ENCODE measurements around the gene POLR2F. TPM values are rescaled to one million over a fixed set of nuclear protein-coding genes. Genes with fewer than 3 reads are reported as not detected.

Gene POLR2F
- total RNA-seq, 4 donors from 2014 or later: 19.7 to 88.9 (median 55.2) TPM

DNA sequence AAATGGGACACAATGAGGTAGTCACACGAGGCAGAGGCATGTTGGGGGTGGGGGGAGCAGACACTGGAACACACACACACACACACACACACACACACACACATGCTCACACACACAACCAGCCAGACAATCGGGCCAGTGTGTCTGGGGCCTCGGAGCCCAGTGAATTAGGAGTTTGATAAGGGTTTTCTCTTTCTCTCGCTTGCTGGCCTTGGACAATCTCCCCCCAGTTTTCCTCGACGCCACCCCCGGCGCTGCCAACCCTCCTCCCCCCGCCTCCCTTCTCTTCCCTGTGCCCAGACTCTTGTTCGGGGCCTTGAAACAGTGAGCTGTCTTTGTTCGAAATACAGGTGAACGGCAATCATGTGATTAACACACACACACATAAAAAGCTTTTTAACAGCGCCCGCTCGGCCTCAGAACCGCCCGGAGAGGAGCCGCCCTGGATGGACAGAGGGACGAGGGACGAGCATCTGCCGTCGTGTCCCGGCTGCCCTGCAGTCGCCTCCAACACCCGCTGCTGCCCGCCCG, 32.3 kb downstream of the POLR2F start:
- no peak overlapping the region for H3K4me3 ChIP-seq (replicated peaks in 1 of 3)
- H3K27me3 ChIP-seq: no peaks in the 10 kb centered on the region
- TF ChIP-seq, protein P1, sequence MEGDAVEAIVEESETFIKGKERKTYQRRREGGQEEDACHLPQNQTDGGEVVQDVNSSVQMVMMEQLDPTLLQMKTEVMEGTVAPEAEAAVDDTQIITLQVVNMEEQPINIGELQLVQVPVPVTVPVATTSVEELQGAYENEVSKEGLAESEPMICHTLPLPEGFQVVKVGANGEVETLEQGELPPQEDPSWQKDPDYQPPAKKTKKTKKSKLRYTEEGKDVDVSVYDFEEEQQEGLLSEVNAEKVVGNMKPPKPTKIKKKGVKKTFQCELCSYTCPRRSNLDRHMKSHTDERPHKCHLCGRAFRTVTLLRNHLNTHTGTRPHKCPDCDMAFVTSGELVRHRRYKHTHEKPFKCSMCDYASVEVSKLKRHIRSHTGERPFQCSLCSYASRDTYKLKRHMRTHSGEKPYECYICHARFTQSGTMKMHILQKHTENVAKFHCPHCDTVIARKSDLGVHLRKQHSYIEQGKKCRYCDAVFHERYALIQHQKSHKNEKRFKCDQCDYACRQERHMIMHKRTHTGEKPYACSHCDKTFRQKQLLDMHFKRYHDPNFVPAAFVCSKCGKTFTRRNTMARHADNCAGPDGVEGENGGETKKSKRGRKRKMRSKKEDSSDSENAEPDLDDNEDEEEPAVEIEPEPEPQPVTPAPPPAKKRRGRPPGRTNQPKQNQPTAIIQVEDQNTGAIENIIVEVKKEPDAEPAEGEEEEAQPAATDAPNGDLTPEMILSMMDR (IDR thresholded peaks at IDR 0.05): no peak
- no peak for TF ChIP-seq POLR2A (IDR thresholded peaks at IDR 0.05)
- intact Hi-C loops (cut with DNase I): no loop called here
- no peak for DNase-seq
- no peaks in the 10 kb centered on the region for H3K9me3 ChIP-seq
- H3K27ac ChIP-seq: no peak overlapping the region
- H3K4me1 ChIP-seq: no peaks in the 10 kb centered on the region
- WGBS, 2 donors: 88 to 94% methylated on average over 26 to 27 of the region's 27 CpGs
- no peaks in the 10 kb centered on the region for H3K36me3 ChIP-seq

DNA sequence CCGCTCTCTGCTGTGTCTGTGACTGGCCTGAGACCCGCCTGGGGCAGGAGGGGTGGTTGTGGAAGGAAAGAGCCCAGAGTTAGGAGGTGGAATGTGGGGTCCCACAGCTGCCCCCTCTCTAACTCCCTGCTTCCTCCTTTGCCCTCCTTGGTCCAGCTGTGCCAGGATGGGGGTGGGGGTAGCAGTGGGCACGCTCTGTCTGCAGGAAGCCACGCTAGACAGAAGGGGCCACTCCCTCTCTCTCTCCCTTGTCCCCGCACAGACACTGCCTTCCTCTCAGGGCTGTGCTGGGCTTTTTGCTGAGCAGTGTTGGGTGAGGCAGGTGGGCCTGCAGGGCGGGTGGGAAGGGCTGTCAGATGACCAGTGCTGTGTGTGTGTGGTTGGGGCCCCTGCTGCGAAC, 32.9 kb downstream of the POLR2F start:
- no peak overlapping the region for H3K27ac ChIP-seq
- H3K9me3 ChIP-seq: no peaks in the 10 kb centered on the region
- no peaks in the 10 kb centered on the region for H3K4me1 ChIP-seq
- intact Hi-C loops (cut with DNase I): no loop called here
- H3K36me3 ChIP-seq: no peaks in the 10 kb centered on the region
- WGBS, 2 donors: 83 to 96% methylated on average over 6 to 7 of the region's 7 CpGs
- TF ChIP-seq, protein P1 (IDR thresholded peaks at IDR 0.05): no peak
- TF ChIP-seq POLR2A (IDR thresholded peaks at IDR 0.05): no peak
- DNase-seq: no peak
- H3K27me3 ChIP-seq: no peaks in the 10 kb centered on the region
- H3K4me3 ChIP-seq (replicated peaks in 1 of 3): no peak overlapping the region

DNA sequence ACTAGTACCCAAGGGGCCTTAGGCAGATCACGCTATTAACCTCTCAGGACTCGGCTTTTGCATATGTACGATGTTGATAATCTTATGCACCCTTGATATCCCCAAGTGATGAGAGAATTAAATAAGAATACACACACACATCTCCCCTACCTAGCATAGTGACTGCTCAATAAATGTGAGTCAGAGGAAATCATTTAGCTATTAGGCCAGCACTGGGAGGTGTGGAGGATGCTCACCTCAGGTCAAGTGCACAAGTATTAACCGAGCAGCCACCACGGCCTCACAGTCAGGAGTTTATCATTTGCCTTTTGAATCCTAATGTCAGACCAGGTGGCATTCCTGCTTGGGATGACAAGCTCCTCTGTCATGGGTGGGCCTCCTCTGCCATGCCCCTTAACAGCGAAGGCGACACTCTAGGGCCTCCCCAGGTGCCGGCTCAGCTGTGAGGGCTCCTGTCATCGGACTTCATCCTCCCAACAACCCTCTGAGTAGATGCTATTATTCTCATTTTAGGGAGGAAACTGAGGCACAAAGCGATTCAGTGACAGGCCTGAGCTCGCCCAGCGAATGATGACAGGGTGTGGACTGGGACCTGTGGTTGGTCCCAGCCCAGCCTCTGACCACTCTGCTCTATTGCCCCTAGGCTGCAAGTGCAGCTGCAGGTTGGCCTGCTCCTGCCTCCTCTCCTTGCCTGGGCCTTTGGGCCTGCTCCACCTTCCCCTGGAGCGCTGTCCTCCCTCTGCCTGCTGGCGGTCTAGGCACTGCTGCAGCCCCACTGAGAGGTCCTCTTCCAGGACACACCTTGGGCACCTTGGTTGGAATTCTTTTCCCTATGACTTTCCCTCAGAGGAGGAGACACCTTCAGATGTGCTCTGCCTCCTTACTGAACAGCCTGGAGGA, 35.9 kb downstream of the POLR2F start:
- TF ChIP-seq, protein P1 (IDR thresholded peaks at IDR 0.05): no peak
- TF ChIP-seq POLR2A (IDR thresholded peaks at IDR 0.05): no peak
- DNase-seq: no peak
- Histone ChIP-seq H3K36me3 (no peaks in the 10 kb centered on the region), H3K4me1 (no peaks in the 10 kb centered on the region), H3K4me3 (replicated peaks in 1 of 3) (no peak overlapping the region), H3K27me3 (no peaks in the 10 kb centered on the region), H3K9me3 (no peaks in the 10 kb centered on the region), H3K27ac (no peak overlapping the region)
- intact Hi-C loops (cut with DNase I): no loop called here
- WGBS, 2 donors: 90 to 92% methylated on average over 13 to 14 of the region's 14 CpGs

DNA sequence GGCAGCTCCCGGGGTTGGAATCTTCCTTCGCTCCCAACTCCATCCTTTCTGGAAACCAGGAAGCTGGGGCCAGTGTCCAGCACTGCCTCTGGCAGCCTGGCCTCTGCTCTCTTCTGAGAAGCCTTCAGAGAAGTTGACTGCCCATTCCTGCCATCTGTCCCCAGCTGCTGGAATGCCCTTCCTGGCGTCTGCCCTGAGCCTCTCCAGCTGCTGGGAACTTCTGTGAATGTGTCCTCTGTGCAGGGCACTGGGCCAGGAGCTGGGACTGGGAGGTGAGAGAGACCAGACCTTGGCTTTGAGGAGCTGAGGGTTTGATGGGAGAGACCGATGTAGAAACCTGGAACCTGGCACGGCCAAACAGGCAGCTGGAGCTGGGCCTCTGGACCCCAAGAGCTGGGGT, 36.8 kb downstream of the POLR2F start:
- no peaks in the 10 kb centered on the region for H3K9me3 ChIP-seq
- H3K27me3 ChIP-seq: no peaks in the 10 kb centered on the region
- no peak overlapping the region for H3K4me3 ChIP-seq (replicated peaks in 1 of 3)
- H3K36me3 ChIP-seq: no peaks in the 10 kb centered on the region
- DNase-seq: no peak
- intact Hi-C loops (cut with DNase I): no loop called here
- TF ChIP-seq POLR2A (IDR thresholded peaks at IDR 0.05): no peak
- TF ChIP-seq, protein P1 (IDR thresholded peaks at IDR 0.05): no peak
- no peaks in the 10 kb centered on the region for H3K4me1 ChIP-seq
- no peak overlapping the region for H3K27ac ChIP-seq
- WGBS, 2 donors: 79 to 85% methylated on average over 4 to 5 of the region's 5 CpGs

DNA sequence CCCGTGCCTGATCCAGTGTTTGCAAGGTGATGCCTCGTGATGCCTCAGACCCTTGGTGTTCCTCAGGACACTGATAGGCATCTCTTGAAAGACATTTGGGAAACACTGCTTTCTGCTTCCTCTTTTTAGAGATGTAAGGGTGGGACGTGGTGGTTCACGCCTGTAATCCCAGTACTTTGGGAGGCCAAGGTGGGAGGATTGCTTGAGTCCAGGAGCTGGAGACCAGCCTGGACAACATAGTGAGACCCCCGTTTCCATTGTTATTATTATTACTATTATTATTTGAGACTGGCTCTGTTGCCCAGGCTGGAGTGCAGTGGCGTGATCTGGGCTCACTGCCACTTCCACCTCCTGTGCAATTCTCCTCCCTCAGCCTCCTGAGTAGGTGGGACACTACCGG, 37.4 kb downstream of the POLR2F start:
- no peaks in the 10 kb centered on the region for H3K4me1 ChIP-seq
- H3K9me3 ChIP-seq: no peaks in the 10 kb centered on the region
- H3K27me3 ChIP-seq: no peaks in the 10 kb centered on the region
- no peaks in the 10 kb centered on the region for H3K36me3 ChIP-seq
- no peak for TF ChIP-seq POLR2A (IDR thresholded peaks at IDR 0.05)
- TF ChIP-seq, protein P1 (IDR thresholded peaks at IDR 0.05): no peak
- no peak overlapping the region for H3K4me3 ChIP-seq (replicated peaks in 1 of 3)
- H3K27ac ChIP-seq: no peak overlapping the region
- intact Hi-C loops (cut with DNase I): no loop called here
- WGBS, 2 donors: 92 to 94% methylated on average over 7 of the region's 7 CpGs
- no peak for DNase-seq
